ENCODE measurements around the gene FNIP2. TPM values are rescaled to one million over a fixed set of nuclear protein-coding genes. Genes with fewer than 3 reads are reported as not detected.
"Not testable (repeated sequence)": the region's sequence is repeated elsewhere in the genome, so short reads cannot be mapped to it uniquely, and the experiment has no call there.

FNIP2 gene
- total RNA-seq, 1 donor from 2014 or later, result 29.0 TPM

- peak in 1 of 2 donors; percentile 36 for DNase-seq (ENCODE audit: low read depth in 2 of 2)
These were observed 21.0 kb downstream of the FNIP2 start for GRCh38 chr4:158789853-158790252.

DNA sequence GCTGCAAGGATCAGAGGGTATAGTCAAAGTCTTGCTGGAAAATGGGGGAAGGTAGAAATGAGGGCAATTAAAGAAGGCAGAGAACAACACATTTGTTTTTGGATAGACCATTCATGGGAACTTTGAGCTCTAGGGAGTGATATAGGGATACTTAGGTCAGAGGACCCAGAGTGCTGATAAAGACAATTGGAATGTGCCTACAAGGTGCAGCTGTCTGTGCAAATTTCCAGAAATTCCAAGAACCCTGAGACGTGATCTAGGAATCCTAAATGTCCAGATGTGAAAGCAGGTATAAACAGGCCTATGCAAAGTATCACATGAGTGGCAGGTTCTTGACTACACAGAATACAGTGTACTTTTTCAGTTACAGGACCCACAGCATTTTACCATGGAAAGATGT is 24.2 kb downstream of the FNIP2 start:
- no peak for DNase-seq (ENCODE audit: low read depth in 2 of 2)

- not testable (repeated sequence) for DNase-seq (ENCODE audit: low read depth in 2 of 2)
These were observed 24.6 kb downstream of the FNIP2 start for GRCh38 chr4:158793430-158793829.

DNA sequence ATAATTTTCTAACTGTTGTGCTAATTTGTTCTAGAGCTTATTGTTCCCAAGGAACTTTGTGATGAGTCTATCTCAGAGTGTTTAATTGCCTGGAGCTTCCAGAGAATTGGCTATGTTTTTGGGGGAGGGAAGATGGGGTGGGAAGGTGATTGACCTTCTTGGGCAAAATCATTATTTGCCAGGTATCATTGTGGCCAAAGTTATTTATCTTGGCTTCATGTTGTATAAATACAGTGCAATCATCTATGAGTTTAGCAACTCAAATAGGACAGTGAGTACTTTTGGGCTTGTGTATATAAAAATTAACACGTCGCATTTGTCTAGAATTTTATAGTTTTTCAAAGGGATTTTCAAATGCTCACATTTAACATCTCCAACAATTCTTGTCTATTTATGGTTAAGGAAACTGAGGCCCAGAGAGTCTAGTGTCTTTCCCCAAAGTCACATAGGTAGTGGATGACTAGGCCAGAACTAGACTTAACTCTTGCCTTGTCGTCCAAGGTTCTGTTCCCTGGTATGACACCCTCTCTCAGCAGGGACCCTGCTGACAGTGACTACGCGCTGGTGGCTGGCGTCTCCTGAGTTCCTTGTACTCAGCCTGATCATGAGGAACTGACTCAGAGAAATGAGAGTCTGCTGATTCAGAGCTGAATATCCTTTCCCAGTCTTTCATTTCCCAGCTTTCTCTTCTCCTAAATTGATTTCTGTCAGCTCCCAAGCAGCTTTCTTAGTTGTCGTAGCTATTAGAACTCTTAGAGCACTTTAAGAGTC is 27.7 kb downstream of the FNIP2 start:
- DNase-seq (ENCODE audit: low read depth in 2 of 2), result peak in 1 of 2 donors; percentile 58

DNA sequence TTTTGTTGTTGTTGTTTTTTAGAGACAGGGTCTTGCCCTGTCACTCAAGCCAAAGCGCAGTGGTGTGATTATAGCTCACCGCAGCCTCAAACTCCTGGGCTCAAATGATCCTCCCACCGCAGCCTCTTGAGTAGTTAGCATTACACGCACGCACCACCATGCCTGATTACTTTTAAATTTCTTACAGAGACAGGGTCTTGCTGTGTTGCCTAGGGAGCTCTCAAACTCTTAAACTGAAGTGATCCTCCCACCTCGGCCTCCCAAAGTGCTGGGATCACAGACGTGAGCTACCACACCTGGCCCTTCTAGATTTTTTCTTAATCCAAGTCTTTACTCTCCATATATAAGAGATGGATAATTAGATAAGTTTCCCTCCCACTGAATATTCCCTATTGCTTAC is 29.2 kb downstream of the FNIP2 start:
- no peak for DNase-seq (ENCODE audit: low read depth in 2 of 2)

GRCh38 chr4:158799013-158799770 is 30.4 kb downstream of the FNIP2 start:
- no peak for DNase-seq (ENCODE audit: low read depth in 2 of 2)

- no peak for DNase-seq (ENCODE audit: low read depth in 2 of 2)
These were observed 31.0 kb downstream of the FNIP2 start for GRCh38 chr4:158799856-158800255.

GRCh38 chr4:158801066-158801465 is 32.2 kb downstream of the FNIP2 start:
- DNase-seq (ENCODE audit: low read depth in 2 of 2), result no peak

DNA sequence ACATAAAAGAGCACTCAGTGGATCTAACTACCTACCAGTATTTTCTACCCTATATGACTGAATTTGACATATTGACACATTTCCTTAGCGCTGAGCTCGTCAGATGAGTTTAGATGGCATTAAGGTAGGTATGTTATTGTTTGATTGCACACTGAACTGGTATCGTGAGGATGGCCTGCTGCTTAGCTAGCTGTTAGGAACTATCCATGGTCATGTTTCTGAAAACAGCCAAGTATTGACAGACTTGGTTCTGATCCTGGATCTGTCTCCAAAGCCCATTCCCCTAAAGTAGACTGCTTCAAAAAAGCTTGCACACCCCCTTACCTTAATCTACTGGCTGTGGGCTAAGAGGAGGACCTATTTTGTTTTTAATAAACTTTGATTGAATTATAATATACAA is 32.9 kb downstream of the FNIP2 start:
- DNase-seq (ENCODE audit: low read depth in 2 of 2), result no peak

GRCh38 chr4:158802914-158803313 is 34.1 kb downstream of the FNIP2 start:
- DNase-seq (ENCODE audit: low read depth in 2 of 2), result no peak

DNA sequence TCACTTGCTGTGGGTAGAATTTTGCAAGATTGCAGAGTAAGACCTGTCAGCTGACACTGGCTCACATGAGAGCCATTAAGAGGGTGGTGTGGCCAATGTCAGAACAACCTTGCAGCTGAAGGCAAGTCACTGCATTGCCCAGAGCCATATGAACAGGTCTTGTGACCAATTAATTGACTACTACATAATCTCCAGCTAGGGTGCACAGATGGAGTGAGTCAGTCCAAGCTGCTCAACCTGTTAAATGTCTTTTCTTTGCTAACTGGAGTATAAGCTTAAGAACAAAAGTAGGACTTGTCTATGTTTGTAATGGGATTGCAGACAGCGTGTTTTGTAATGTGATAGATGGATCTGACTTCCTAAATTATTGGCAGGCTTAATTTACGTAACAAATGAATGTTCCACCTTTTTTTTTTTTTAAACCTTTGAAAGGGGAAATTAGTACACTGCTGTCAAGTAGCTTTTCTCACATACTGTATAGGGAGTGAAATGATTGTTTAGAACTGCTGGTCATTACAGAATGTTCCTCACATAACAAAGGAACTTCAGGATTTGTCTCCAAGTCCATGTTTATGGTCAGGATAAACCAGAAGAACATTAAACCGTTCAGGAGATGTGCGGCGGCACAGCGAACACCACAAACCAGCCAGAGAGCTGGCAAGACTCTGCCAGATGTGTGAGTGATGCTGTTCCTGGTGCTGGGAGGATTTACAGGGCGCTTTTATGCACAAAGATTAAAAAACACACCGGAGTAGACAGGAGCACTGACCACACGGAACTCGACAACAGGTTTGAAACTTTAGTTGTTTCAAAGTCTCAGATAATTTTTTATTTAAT is 37.0 kb downstream of the FNIP2 start:
- no peak for DNase-seq (ENCODE audit: low read depth in 2 of 2)

DNA sequence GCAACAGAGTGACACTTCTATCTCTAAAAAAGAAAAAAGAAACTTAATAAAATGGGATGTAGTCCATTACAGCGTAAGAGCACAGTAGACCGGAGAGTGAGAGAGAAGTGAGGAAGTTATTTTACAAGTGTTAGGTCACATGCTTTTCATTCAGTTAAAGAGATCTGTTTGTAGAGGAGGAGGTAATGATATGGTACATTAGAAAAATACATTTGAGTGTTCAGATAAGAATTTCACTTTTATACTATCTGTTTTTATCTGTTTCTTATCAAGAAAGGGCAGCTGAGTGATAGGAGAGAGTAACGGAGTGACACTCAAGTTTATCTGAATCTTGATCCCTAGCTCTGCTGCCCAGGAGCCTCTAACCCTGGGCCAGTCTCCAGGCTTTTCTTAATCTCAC is 38.9 kb downstream of the FNIP2 start:
- no peak for DNase-seq (ENCODE audit: low read depth in 2 of 2)

DNA sequence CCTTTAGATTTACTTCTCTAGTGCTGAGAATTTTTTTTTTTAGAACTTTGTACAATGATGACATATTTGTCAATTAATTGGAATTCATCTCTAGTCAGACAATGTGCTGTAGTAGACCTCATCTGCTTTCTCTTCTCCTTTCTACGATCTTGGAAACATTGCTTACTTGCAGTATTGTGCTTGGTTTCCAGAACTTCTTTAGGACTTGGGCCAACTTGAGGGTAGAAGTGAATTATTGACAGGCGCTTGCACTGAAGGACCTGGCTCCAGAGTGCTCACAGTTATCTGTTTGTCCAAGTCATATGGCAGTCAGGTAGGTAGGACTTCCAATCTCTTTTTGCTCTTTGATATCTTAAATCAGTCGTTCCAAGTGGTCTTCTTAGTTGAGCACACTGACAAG is 39.6 kb downstream of the FNIP2 start:
- no peak for DNase-seq (ENCODE audit: low read depth in 2 of 2)

- DNase-seq (ENCODE audit: low read depth in 2 of 2), result not testable (repeated sequence)
These were observed 40.4 kb downstream of the FNIP2 start for GRCh38 chr4:158809208-158809607.

- peak; percentile 92 for DNase-seq (ENCODE audit: low read depth in 2 of 2)
These were observed 41.0 kb downstream of the FNIP2 start for GRCh38 chr4:158809611-158810486.

DNA sequence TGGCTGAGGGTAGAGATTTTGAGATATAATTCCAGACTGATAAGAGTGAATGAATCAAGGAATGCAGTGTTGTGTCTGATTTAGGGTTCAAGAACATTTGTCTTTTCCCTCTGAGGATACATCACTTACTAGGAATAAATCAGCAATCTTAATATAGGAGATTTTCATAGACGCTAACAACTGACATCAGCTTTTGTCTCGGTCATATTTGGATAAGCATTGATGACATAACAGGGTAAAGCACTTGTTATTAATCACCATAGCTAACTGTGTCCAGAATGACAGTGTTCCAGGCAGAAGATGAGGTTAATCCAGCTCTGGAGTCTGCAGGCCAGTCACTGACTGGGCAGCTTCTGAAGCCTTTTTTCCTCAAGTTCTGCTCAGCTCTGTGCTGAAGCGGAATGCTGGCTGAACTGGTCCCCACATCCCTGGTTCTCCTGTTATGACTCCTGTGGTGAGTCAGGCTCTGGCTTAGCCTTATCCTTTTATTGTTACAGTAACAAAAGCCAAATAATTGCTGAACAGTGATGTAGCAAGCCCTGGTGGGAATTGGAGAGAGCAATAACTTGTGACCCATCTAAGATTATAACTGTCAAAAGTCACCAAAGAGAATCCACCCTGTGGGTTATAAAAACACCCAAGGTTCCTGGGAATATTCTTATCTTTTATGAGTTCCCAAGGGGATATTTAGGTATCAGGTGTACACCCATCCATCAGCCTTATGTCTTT is 41.8 kb downstream of the FNIP2 start:
- peak; percentile 82 to 96 for DNase-seq (ENCODE audit: low read depth in 2 of 2)

DNA sequence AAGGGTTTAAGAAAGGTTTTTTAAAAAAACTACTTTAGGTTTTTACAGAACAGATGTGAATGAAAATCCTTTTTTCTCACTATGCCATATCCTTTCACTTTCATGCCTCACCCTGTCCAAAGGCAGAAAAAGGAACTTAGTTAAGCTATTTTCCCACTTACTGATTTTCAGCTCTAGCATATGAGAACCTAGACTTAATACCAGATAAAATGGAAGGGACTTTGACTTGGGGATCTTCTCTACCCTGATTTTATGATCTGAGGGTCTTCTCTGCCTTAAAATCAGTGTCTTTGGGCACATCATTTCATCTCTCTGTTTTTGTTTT is 42.4 kb downstream of the FNIP2 start:
- DNase-seq (ENCODE audit: low read depth in 2 of 2), result no peak

GRCh38 chr4:158811704-158812103 is 42.9 kb downstream of the FNIP2 start:
- no peak for DNase-seq (ENCODE audit: low read depth in 2 of 2)

DNA sequence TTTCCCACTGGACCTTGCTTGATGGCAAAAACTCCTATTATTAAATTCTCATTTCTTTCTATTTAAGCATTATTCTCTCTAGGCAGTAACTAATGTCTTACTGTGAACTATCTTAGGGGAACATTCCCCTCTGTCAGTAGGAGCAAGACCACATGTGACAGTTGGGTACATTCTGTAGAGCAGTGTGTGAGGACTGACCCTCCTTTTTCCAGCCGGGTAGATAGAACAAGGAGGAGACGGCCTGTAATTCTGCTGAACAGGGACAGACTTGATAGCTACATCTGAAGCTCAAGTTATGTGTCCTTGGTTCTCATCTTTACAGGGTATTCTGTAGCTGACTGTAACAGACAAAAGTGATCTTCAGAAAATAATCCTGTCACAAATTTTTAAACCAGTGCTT is 43.3 kb downstream of the FNIP2 start:
- DNase-seq (ENCODE audit: low read depth in 2 of 2), result no peak

DNA sequence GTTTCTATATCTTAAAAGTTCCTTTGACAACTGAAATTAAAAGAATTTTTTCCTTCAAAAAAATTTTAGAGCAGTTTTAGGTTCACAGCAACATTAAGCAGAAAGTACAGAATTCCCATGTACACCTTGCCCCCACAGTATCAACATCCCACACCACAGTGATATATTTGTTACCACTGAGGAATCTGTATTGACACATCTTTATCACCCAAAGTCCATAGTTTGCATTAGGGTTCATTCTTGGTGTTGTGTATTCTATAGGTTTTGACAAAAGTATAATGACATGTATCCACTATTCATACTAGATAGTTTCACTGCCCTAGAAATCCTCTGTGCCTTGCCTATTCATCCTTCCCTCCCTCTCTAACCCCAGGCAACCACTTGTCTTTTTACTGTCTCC is 43.7 kb downstream of the FNIP2 start:
- no peak for DNase-seq (ENCODE audit: low read depth in 2 of 2)

DNA sequence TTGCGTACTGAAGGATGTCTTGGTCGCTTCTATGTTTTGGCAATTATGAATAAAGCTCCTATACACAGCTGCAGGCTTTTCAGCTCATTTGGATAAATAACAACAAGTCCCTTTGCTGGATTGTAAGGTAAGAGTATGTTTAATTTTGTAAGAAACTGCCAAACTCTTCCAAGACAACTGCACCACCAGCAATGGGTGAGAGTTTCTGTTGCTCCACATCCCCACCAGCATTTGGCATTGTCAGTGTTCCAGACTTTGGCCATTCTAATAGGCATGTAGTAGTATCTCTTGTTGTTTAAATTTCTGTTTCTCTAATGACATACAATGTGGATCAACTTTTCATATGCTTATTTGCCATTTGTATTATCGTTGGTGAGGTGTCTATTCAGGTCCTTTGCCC is 44.3 kb downstream of the FNIP2 start:
- no peak for DNase-seq (ENCODE audit: low read depth in 2 of 2)

Data from dermis microvascular lymphatic vessel endothelial cell (primary cell).